ENCODE measurements around the gene CERS5.

CERS5 gene

GRCh38 chr12:50200552-50201273 is 33.5 kb upstream of the CERS5 start:
- H3K4me3 ChIP-seq (ENCODE audit: low read depth, low read length) = no peak overlapping the region
- TF ChIP-seq CTCF (IDR thresholded peaks at IDR 0.05; ENCODE audit: low read depth, low read length) = no peak
- no peak for TF ChIP-seq MAX (IDR thresholded peaks at IDR 0.05; ENCODE audit: low read depth, low read length)
- TF ChIP-seq MYC (IDR thresholded peaks at IDR 0.05; ENCODE audit: low read depth, low read length) = no peak
- TF ChIP-seq POLR2A (IDR thresholded peaks at IDR 0.05; ENCODE audit: extremely low read depth, insufficient read length) = no peak
- no peak for DNase-seq (ENCODE audit: low read depth)

GRCh38 chr12:50198829-50199228 is 31.7 kb upstream of the CERS5 start:
- no peak overlapping the region for H3K4me3 ChIP-seq (ENCODE audit: low read depth, low read length)
- no peak for DNase-seq (ENCODE audit: low read depth)
- TF ChIP-seq CTCF (IDR thresholded peaks at IDR 0.05; ENCODE audit: low read depth, low read length) (no peak), MYC (IDR thresholded peaks at IDR 0.05; ENCODE audit: low read depth, low read length) (no peak), POLR2A (IDR thresholded peaks at IDR 0.05; ENCODE audit: extremely low read depth, insufficient read length) (no peak), MAX (IDR thresholded peaks at IDR 0.05; ENCODE audit: low read depth, low read length) (no peak)

GRCh38 chr12:50197297-50197727 is 30.1 kb upstream of the CERS5 start:
- no peak for TF ChIP-seq POLR2A (IDR thresholded peaks at IDR 0.05; ENCODE audit: extremely low read depth, insufficient read length)
- no peak for TF ChIP-seq MAX (IDR thresholded peaks at IDR 0.05; ENCODE audit: low read depth, low read length)
- no peak for TF ChIP-seq MYC (IDR thresholded peaks at IDR 0.05; ENCODE audit: low read depth, low read length)
- TF ChIP-seq CTCF (IDR thresholded peaks at IDR 0.05; ENCODE audit: low read depth, low read length) = no peak
- DNase-seq (ENCODE audit: low read depth) = no peak

GRCh38 chr12:50196537-50196936 is 29.4 kb upstream of the CERS5 start:
- no peak overlapping the region for H3K4me3 ChIP-seq (ENCODE audit: low read depth, low read length)
- DNase-seq (ENCODE audit: low read depth) = no peak
- TF ChIP-seq POLR2A (IDR thresholded peaks at IDR 0.05; ENCODE audit: extremely low read depth, insufficient read length) (no peak), CTCF (IDR thresholded peaks at IDR 0.05; ENCODE audit: low read depth, low read length) (no peak), MAX (IDR thresholded peaks at IDR 0.05; ENCODE audit: low read depth, low read length) (no peak), MYC (IDR thresholded peaks at IDR 0.05; ENCODE audit: low read depth, low read length) (no peak)

More at GRCh38 chr12:50197297-50197727, 30.1 kb upstream of the CERS5 start:
- H3K4me3 ChIP-seq (ENCODE audit: low read depth, low read length) = no peak overlapping the region

- H3K4me3 ChIP-seq (ENCODE audit: low read depth, low read length) = no peak overlapping the region
- DNase-seq (ENCODE audit: low read depth) = no peak
- TF ChIP-seq CTCF (IDR thresholded peaks at IDR 0.05; ENCODE audit: low read depth, low read length) (no peak), MYC (IDR thresholded peaks at IDR 0.05; ENCODE audit: low read depth, low read length) (no peak), MAX (IDR thresholded peaks at IDR 0.05; ENCODE audit: low read depth, low read length) (no peak), POLR2A (IDR thresholded peaks at IDR 0.05; ENCODE audit: extremely low read depth, insufficient read length) (no peak)
Observed at GRCh38 chr12:50195832-50196231, 28.7 kb upstream of the CERS5 start.

All from NB4 (cell line).